IMR-90 (cell line): ENCODE results near the gene DAAM1. TPM values are rescaled to one million over a fixed set of nuclear protein-coding genes. Genes with fewer than 3 reads are reported as not detected.

Source experiments
- ATAC-seq: fragments of 200-7000 bp; cut with Tn5 transposase; 2 replicates; pipeline ENCODE4 v1.9.1; 2020; ENCODE audit warnings: low read depth, mild to moderate bottlenecking, moderate library complexity
- BruUV-seq: library from RNA; stranded (reverse); fragments of 400-500 nt; replicated peaks from 2 replicates; lab custom pipeline; 2021; lab: Mats Ljungman, UMichigan
- CTCF ChIA-PET: fragments of 300-600 bp; formaldehyde crosslinking; extraction: SDS; loops from one replicate; lab custom pipeline; 2021; ENCODE audit warnings: antibody characterized with exemption; lab: Yijun Ruan, JAX
- POLR2A ChIA-PET: fragments of 300-600 bp; sonication (Branson Sonifier 250); formaldehyde crosslinking; loops from one replicate; lab custom pipeline; 2022; ENCODE audit warnings: antibody characterized with exemption; ENCODE audit not compliant: unreplicated experiment; lab: Charles Lee
- DNase-seq: peaks from one replicate; pipeline ENCODE4 v3.0.0; 2013
- H2AFZ ChIP-seq: replicated peaks from 2 replicates; pipeline ENCODE3; 2013; ENCODE audit warnings: low read length, mild to moderate bottlenecking; ENCODE audit not compliant: poor library complexity
- H2AK5ac ChIP-seq: 2 replicates; pipeline ENCODE4 v1.6.1; 2013; ENCODE audit warnings: low read depth, low read length, inconsistent platforms
- H2AK9ac ChIP-seq: replicated peaks from 2 replicates; pipeline ENCODE3; 2013; ENCODE audit warnings: mild to moderate bottlenecking, low read depth, low read length, moderate library complexity; ENCODE audit not compliant: poor library complexity
- H2BK120ac ChIP-seq: 2 replicates; pipeline ENCODE4 v1.6.1; 2013; ENCODE audit warnings: low read depth, low read length, inconsistent platforms
- H2BK15ac ChIP-seq: 3 replicates; pipeline ENCODE4 v1.6.1; 2013; ENCODE audit warnings: low read depth, low read length, inconsistent platforms
- H2BK20ac ChIP-seq: 2 replicates; pipeline ENCODE4 v1.6.1; 2013; ENCODE audit warnings: low read depth, mild to moderate bottlenecking, inconsistent platforms, low read length, moderate library complexity
- H2BK5ac ChIP-seq: 2 replicates; pipeline ENCODE4 v1.6.1; 2013; ENCODE audit warnings: mild to moderate bottlenecking, low read depth, low read length, inconsistent platforms; ENCODE audit not compliant: poor library complexity, severe bottlenecking
- H3K14ac ChIP-seq: replicated peaks from 2 replicates; pipeline ENCODE4 v1.6.1; 2013; ENCODE audit warnings: low read depth, low read length, inconsistent platforms
- H3K18ac ChIP-seq: 2 replicates; pipeline ENCODE4 v1.6.1; 2013; ENCODE audit warnings: low read depth, low read length, control low read depth
- H3K23ac ChIP-seq: 2 replicates; pipeline ENCODE4 v1.6.1; 2013; ENCODE audit warnings: low read depth, low read length, inconsistent platforms
- H3K27ac ChIP-seq: 2 replicates; pipeline ENCODE4 v1.5.1; 2013; ENCODE audit warnings: mild to moderate bottlenecking, control low read depth, low read length; ENCODE audit not compliant: insufficient read depth
- H3K27me3 ChIP-seq: 2 replicates; pipeline ENCODE4 v1.6.1; 2013; ENCODE audit warnings: low read length; ENCODE audit not compliant: control insufficient read depth, insufficient read depth
- H3K36me3 ChIP-seq: 2 replicates; pipeline ENCODE4 v1.6.1; 2013; ENCODE audit warnings: low read length, mixed read lengths; ENCODE audit not compliant: control insufficient read depth, insufficient read depth
- H3K4ac ChIP-seq: 2 replicates; pipeline ENCODE4 v1.6.1; 2013; ENCODE audit warnings: low read depth, low read length, inconsistent platforms
- H3K4me1 ChIP-seq: 2 replicates; pipeline ENCODE4 v1.6.1; 2013; ENCODE audit warnings: low read length, mixed read lengths; ENCODE audit not compliant: control insufficient read depth, insufficient read depth
- H3K4me2 ChIP-seq: 2 replicates; pipeline ENCODE4 v1.6.1; 2013; ENCODE audit warnings: low read depth, mild to moderate bottlenecking, control low read depth, low read length, moderate library complexity
- H3K4me3 ChIP-seq: 2 replicates; pipeline ENCODE4 v1.5.1; 2013; ENCODE audit warnings: low read depth, mild to moderate bottlenecking, control low read depth, low read length, moderate library complexity; ENCODE audit not compliant: insufficient read depth
- H3K56ac ChIP-seq: 2 replicates; pipeline ENCODE4 v1.6.1; 2013; ENCODE audit warnings: low read length, inconsistent platforms; ENCODE audit not compliant: insufficient read depth; ENCODE audit errors: extremely low read depth
- H3K79me1 ChIP-seq, 2 experiments: 2 replicates each; pipeline ENCODE4 v1.6.1; 2013; ENCODE audit warnings: low read length in 2 of 2, inconsistent platforms in 1 of 2, low read depth in 1 of 2
- H3K9ac ChIP-seq: 2 replicates; pipeline ENCODE4 v1.6.1; 2013; ENCODE audit warnings: low read depth, low read length, control low read depth
- H3K9me1 ChIP-seq: 2 replicates; pipeline ENCODE4 v1.6.1; 2013; ENCODE audit warnings: low read length, inconsistent platforms; ENCODE audit not compliant: insufficient read depth
- H3K9me3 ChIP-seq: 2 replicates; pipeline ENCODE4 v1.6.1; 2013; ENCODE audit warnings: low read length; ENCODE audit not compliant: control insufficient read depth, insufficient read depth
- H4K20me1 ChIP-seq: 2 replicates; pipeline ENCODE4 v1.6.1; 2013; ENCODE audit warnings: low read length, inconsistent platforms; ENCODE audit not compliant: insufficient read depth
- H4K5ac ChIP-seq: 2 replicates; pipeline ENCODE4 v1.6.1; 2013; ENCODE audit warnings: mild to moderate bottlenecking, low read depth, low read length, control low read depth
- H4K8ac ChIP-seq, 2 experiments: 2 replicates each; pipeline ENCODE4 v1.6.1; 2013; ENCODE audit warnings: low read depth in 2 of 2, low read length in 2 of 2, control low read depth in 1 of 2, inconsistent platforms in 1 of 2
- H4K91ac ChIP-seq: 2 replicates; pipeline ENCODE4 v1.6.1; 2013; ENCODE audit warnings: low read depth, low read length, inconsistent platforms; ENCODE audit not compliant: insufficient read depth
- BHLHE40 ChIP-seq: fragments of 150-350 bp; IDR thresholded peaks from 2 replicates; pipeline ENCODE4 v1.6.1; 2016; ENCODE audit warnings: mild to moderate bottlenecking, low read depth, low read length
- CHD1 ChIP-seq: IDR thresholded peaks from 2 replicates; pipeline ENCODE4 v1.6.1; 2012; ENCODE audit warnings: low read depth, low read length, improper control_type of control experiment
- CTCF ChIP-seq: conservative IDR thresholded peaks from 2 replicates; pipeline ENCODE4 v1.5.1; 2012; ENCODE audit warnings: mild to moderate bottlenecking, low read depth, low read length, improper control_type of control experiment
- FOS ChIP-seq: fragments of 150-350 bp; IDR thresholded peaks from 2 replicates; pipeline ENCODE4 v1.6.1; 2016; ENCODE audit warnings: low read depth, low read length
- POLR2A ChIP-seq: IDR thresholded peaks from 2 replicates; pipeline ENCODE4 v1.6.1; 2012; ENCODE audit warnings: mild to moderate bottlenecking, low read depth, low read length
- RCOR1 ChIP-seq: IDR thresholded peaks from 2 replicates; pipeline ENCODE4 v1.6.1; 2012; ENCODE audit warnings: mild to moderate bottlenecking, low read length, improper control_type of control experiment; ENCODE audit not compliant: insufficient replicate concordance
- RFX5 ChIP-seq: IDR thresholded peaks from 2 replicates; pipeline ENCODE4 v1.8.0; 2012; ENCODE audit warnings: low read depth, mild to moderate bottlenecking, low read length, moderate library complexity
- WGBS, 2 experiments: methylation state at CpG; one replicate each; pipeline versions ENCODE4 v1.1.5 to v1.1.7; 2013; ENCODE audit warnings: missing lambda C conversion rate in 2 of 2; ENCODE audit not compliant: insufficient read length in 1 of 2; ENCODE audit errors: extremely low coverage in 2 of 2; 5-methylcytosine and 5-hydroxymethylcytosine counted together
- dilution Hi-C: fragments of 300-500 bp; cut with HindIII; formaldehyde crosslinking; loops from one replicate; pipeline ENCODE4 v1.14.3; 2018; ENCODE audit warnings: low sequenced_read_pairs; ENCODE audit not compliant: unreplicated experiment
- in situ Hi-C: fragments of 300-500 bp; cut with MboI; formaldehyde crosslinking; loops from 3 replicates; pipeline ENCODE4 v1.14.3; 2019; ENCODE audit warnings: low sequenced_read_pairs, inconsistent platforms, mixed read lengths
- intact Hi-C: fragments of 100-400 bp; cut with micrococcal nuclease; formaldehyde crosslinking; loops from 2 replicates; pipeline ENCODE4 v1.10.0; 2022
- polyA plus RNA-seq, 3 experiments: library from polyadenylated mRNA; depleted of rRNA; stranded (reverse); fragments of >200 nt; gene quantifications; 2 replicates each; pipeline ENCODE4 v1.2.3, GENCODE V29; 2012; ENCODE audit warnings: low replicate concordance in 1 of 3
- total RNA-seq: library from RNA; depleted of rRNA; stranded (reverse); fragments of >200 nt; gene quantifications from 2 replicates; pipeline ENCODE4 v1.2.3, GENCODE V29; 2012

DAAM1 gene
- total and polyA plus RNA-seq, 2 of the 4 experiments (the other 2 are of a cell fraction): 4.8 to 5.4 TPM

- dilution Hi-C loops: no loop called here
- no TSS peak for BruUV-seq
- in situ Hi-C loops: no loop called here
These were observed 18.4 kb downstream of the DAAM1 start for GRCh38 chr14:59206892-59207291.

More at GRCh38 chr14:59206892-59207291, 18.4 kb downstream of the DAAM1 start:
- intact Hi-C loops: no loop called here
- Histone ChIP-seq H3K9me3 (no peaks in the 10 kb centered on the region), H3K18ac (no peak overlapping the region), H3K4me3 (no peak overlapping the region), H3K36me3 (no peaks in the 10 kb centered on the region), H2AK9ac (no peak overlapping the region), H3K56ac (no peak overlapping the region), H2BK15ac (no peak overlapping the region), H2BK5ac (no peak overlapping the region), H3K27me3 (no peaks in the 10 kb centered on the region), H2BK120ac (no peak overlapping the region), H4K20me1 (no peaks in the 10 kb centered on the region), H3K9me1 (peaks cover 2% of the 10 kb centered on the region; the same call in 1 of the 2 replicates), H2AK5ac (no peak overlapping the region), H3K9ac (no peak overlapping the region), H3K4me2 (no peak overlapping the region), H4K91ac (no peak overlapping the region), H4K8ac (no peak overlapping the region), H4K5ac (no peak overlapping the region), H3K79me1 (peaks cover 0 to 10% of the 10 kb centered on the region in 2 experiments; a peak in 2 of 4 replicates), H3K27ac (no peak overlapping the region), H3K23ac (no peak overlapping the region), H2AFZ (no peak overlapping the region), H3K4ac (no peak overlapping the region), H3K4me1 (peaks cover 2% of the 10 kb centered on the region), H3K14ac (no peak overlapping the region), H2BK20ac (no peak overlapping the region)
- ChIA-PET CTCF (no interaction called here), POLR2A (no interaction called here)
- TF ChIP-seq FOS: no peak
- TF ChIP-seq RFX5: no peak
- no peak for TF ChIP-seq RCOR1
- TF ChIP-seq CTCF: no peak
- no peak for TF ChIP-seq BHLHE40
- TF ChIP-seq CHD1: no peak
- TF ChIP-seq POLR2A: no peak
- no CpG with 5 or more reads among the region's 2 CpGs for WGBS, 2 experiments
- no peak for ATAC-seq
- DNase-seq: no peak
